Body of pancreas (tissue), 4 donors: ENCODE measurements around the gene AQR.

Experiments
- CTCF ChIP-seq, 7 experiments: fragments of 450-650 bp in 4 of 7; fragments of 200-600 bp in 3 of 7; sonication (generic) in 3 of 7; IDR thresholded peaks; one replicate each; pipeline ENCODE4 v1.5.1; 2016 to 2019; ENCODE audit warnings: antibody characterized with exemption in 7 of 7
- POLR2A ChIP-seq, 3 donors: fragments of 450-650 bp; IDR thresholded peaks; one replicate each; pipeline ENCODE4 v1.6.1; 2016; ENCODE audit warnings: antibody characterized with exemption in 3 of 3, mild to moderate bottlenecking in 2 of 3

GRCh38 chr15:35013370-35013769, 43.8 kb upstream of the AQR start:
- TF ChIP-seq CTCF (IDR thresholded peaks at IDR 0.05), result no peak
- TF ChIP-seq POLR2A (IDR thresholded peaks at IDR 0.05), result no peak
